Left lung (tissue), 10 donors: ENCODE results near the gene SEC24D. TPM values are rescaled to one million over a fixed set of nuclear protein-coding genes. Genes with fewer than 3 reads are reported as not detected.
A peak's percentile ranks its signal among the peaks of the same experiment; 100 is the strongest.

Experiments used
- ATAC-seq: fragments of 200-7000 bp; cut with Tn5 transposase; one replicate; pipeline ENCODE4 v1.9.1; 2020; ENCODE audit warnings: moderate library complexity
- DNase-seq, 4 donors: peaks; one replicate each; pipeline ENCODE4 v3.0.0-alpha.2; 2013 to 2020
- H3K27ac ChIP-seq, 2 donors: fragments of 200-600 bp; sonication (generic) in 1 of 2; one replicate each; pipeline versions ENCODE4 v1.5.0 to v1.8.0; 2020 to 2021
- H3K27me3 ChIP-seq, 2 donors: fragments of 200-600 bp; sonication (generic) in 1 of 2; one replicate each; pipeline versions ENCODE4 v1.5.0 to v1.8.0; 2020 to 2021
- H3K36me3 ChIP-seq, 2 donors: fragments of 200-600 bp; sonication (generic) in 1 of 2; one replicate each; pipeline versions ENCODE4 v1.5.0 to v1.8.0; 2020 to 2021
- H3K4me1 ChIP-seq, 2 donors: fragments of 200-600 bp; one replicate each; pipeline ENCODE4 v1.8.0; 2021
- H3K4me3 ChIP-seq, 2 donors: fragments of 200-600 bp; sonication (generic) in 1 of 2; one replicate each; pipeline versions ENCODE4 v1.5.0 to v1.8.0; 2020 to 2021; ENCODE audit warnings: mild to moderate bottlenecking in 1 of 2
- H3K9me3 ChIP-seq, 2 donors: fragments of 200-600 bp; sonication (generic) in 1 of 2; one replicate each; pipeline versions ENCODE4 v1.5.0 to v1.8.0; 2020 to 2021
- CTCF ChIP-seq, 2 donors: fragments of 200-600 bp; sonication (generic) in 1 of 2; IDR thresholded peaks; one replicate each; pipeline versions ENCODE4 v1.5.0 to v1.8.0; 2021; ENCODE audit warnings: antibody characterized with exemption in 2 of 2
- intact Hi-C, 2 donors: fragments of 100-400 bp; cut with DNase I; formaldehyde crosslinking; loops; one replicate each; pipeline versions ENCODE4 v1.11.2 to v1.14.2; 2022
- polyA plus RNA-seq, 6 donors: library from polyadenylated mRNA; unstranded; fragments of 120-200 nt; gene quantifications; one replicate each; pipeline ENCODE4 v1.2.1, GENCODE V29; 2013; ENCODE audit not compliant: insufficient read length in 6 of 6
- total RNA-seq, 2 donors: library from RNA; stranded (reverse); fragmentation: NEBNext Ultra II Directional; extraction: Animal tissue kit (Norgen Biotek cat#: 25700); gene quantifications; one replicate each; pipeline ENCODE4 v1.2.1, GENCODE V29; 2021
- donor health status: DM: no; HTN: yes; CAD: no.
- donor health status: DM: no; HTN: no; CAD: no.

The SEC24D gene
- total and polyA plus RNA-seq, 8 donors: 40.7 to 99.4 (median 50.4) TPM

GRCh38 chr4:118826723-118827444 lies 9.0 kb downstream of the SEC24D start:
- intact Hi-C loops: no loop called here
- no peak overlapping the region for H3K27ac ChIP-seq
- TF ChIP-seq CTCF (IDR thresholded peaks at IDR 0.05): no peak
- H3K27me3 ChIP-seq: no peaks in the 10 kb centered on the region
- H3K4me3 ChIP-seq: no peak overlapping the region
- H3K36me3 ChIP-seq: peaks cover 0 to 72% of the 10 kb centered on the region in 2 donors
- no peaks in the 10 kb centered on the region for H3K9me3 ChIP-seq
- peaks cover 7 to 40% of the 10 kb centered on the region in 2 donors for H3K4me1 ChIP-seq
- no peak for ATAC-seq
- no peak for DNase-seq

- ATAC-seq (no peak), DNase-seq (no peak)
- intact Hi-C loops: no loop called here
These were observed 10.1 kb downstream of the SEC24D start for GRCh38 chr4:118825799-118826198.

GRCh38 chr4:118824141-118824540 lies 11.8 kb downstream of the SEC24D start:
- DNase-seq (no peak), ATAC-seq (no peak)
- no peaks in the 10 kb centered on the region for H3K27me3 ChIP-seq
- no peaks in the 10 kb centered on the region for H3K9me3 ChIP-seq
- peaks cover 7 to 24% of the 10 kb centered on the region in 2 donors for H3K4me1 ChIP-seq
- no peak overlapping the region for H3K27ac ChIP-seq
- intact Hi-C loops: no loop called here
- H3K36me3 ChIP-seq: peaks cover 0 to 49% of the 10 kb centered on the region in 2 donors
- H3K4me3 ChIP-seq: no peak overlapping the region
- TF ChIP-seq CTCF (IDR thresholded peaks at IDR 0.05): no peak

More at GRCh38 chr4:118825799-118826198, 10.1 kb downstream of the SEC24D start:
- Histone ChIP-seq H3K27me3 (no peaks in the 10 kb centered on the region), H3K27ac (no peak overlapping the region), H3K4me3 (no peak overlapping the region), H3K9me3 (no peaks in the 10 kb centered on the region), H3K36me3 (peaks cover 0 to 66% of the 10 kb centered on the region in 2 donors), H3K4me1 (peaks cover 7 to 34% of the 10 kb centered on the region in 2 donors)
- no peak for TF ChIP-seq CTCF (IDR thresholded peaks at IDR 0.05)

GRCh38 chr4:118823471-118823870 lies 12.5 kb downstream of the SEC24D start:
- no peak for DNase-seq
- no peak overlapping the region for H3K27ac ChIP-seq
- intact Hi-C loops: no loop called here

More at GRCh38 chr4:118823471-118823870, 12.5 kb downstream of the SEC24D start:
- no peak for TF ChIP-seq CTCF (IDR thresholded peaks at IDR 0.05)
- Histone ChIP-seq H3K4me1 (peaks cover 7 to 20% of the 10 kb centered on the region in 2 donors), H3K27me3 (no peaks in the 10 kb centered on the region), H3K36me3 (peaks cover 0 to 42% of the 10 kb centered on the region in 2 donors), H3K9me3 (no peaks in the 10 kb centered on the region), H3K4me3 (no peak overlapping the region)
- ATAC-seq: peak; percentile 76
